ENCODE results near the gene RYR2. TPM values are rescaled to one million over a fixed set of nuclear protein-coding genes. Genes with fewer than 3 reads are reported as not detected.
"Not testable (repeated sequence)": the region's sequence is repeated elsewhere in the genome, so short reads cannot be mapped to it uniquely, and the experiment has no call there.

RYR2 gene
- total RNA-seq, 2 experiments from 2014 or later = not detected

DNA sequence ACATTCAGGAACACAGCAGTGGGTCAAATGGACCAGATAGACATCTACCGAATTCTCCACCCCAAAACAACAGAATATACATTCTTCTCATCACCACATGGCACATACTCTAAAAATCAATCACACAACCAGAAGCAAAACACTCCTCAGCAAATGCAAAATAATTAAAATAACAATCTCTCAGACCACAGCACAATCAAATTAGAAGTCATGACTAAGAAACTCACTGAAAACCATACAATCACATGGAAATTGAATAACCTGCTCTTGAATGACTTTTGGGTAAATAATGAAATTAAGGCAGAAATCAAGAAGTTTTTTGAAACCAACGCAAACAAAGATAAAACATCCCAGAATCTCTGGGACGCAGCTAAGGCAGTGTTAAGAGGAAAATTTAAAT is 799.5 kb downstream of the RYR2 start:
- H3K4me3 ChIP-seq (ENCODE audit: low read depth, low read length, poor library complexity, severe bottlenecking) = no peak overlapping the region
- H3K79me2 ChIP-seq (ENCODE audit: insufficient read depth, low read depth, low read length) = no peaks in the 10 kb centered on the region
- no peaks in the 10 kb centered on the region for H4K20me1 ChIP-seq (ENCODE audit: insufficient read depth, low read length)
- H2AFZ ChIP-seq (ENCODE audit: low read length) = no peak overlapping the region
- no TSS peak for BruUV-seq (replicated peaks)
- no peak overlapping the region for H3K4me2 ChIP-seq (ENCODE audit: low read length)
- H3K4me1 ChIP-seq (ENCODE audit: insufficient read depth, low read length, poor library complexity, severe bottlenecking) = no peaks in the 10 kb centered on the region
- H3K9me2 ChIP-seq (ENCODE audit: insufficient read depth, low read length) = no peaks in the 10 kb centered on the region
- no peaks in the 10 kb centered on the region for H3K9me3 ChIP-seq (ENCODE audit: low read length)
- H3K36me3 ChIP-seq (ENCODE audit: insufficient read depth, low read length) = no peaks in the 10 kb centered on the region
- POLR2A ChIA-PET = no interaction called here
- intact Hi-C loops (cut with micrococcal nuclease; ENCODE audit: unreplicated experiment) = no loop called here
- no peak for TF ChIP-seq EZH2phosphoT487 (IDR thresholded peaks at IDR 0.05; ENCODE audit: borderline replicate concordance, low read depth, low read length)
- TF ChIP-seq, protein P1, sequence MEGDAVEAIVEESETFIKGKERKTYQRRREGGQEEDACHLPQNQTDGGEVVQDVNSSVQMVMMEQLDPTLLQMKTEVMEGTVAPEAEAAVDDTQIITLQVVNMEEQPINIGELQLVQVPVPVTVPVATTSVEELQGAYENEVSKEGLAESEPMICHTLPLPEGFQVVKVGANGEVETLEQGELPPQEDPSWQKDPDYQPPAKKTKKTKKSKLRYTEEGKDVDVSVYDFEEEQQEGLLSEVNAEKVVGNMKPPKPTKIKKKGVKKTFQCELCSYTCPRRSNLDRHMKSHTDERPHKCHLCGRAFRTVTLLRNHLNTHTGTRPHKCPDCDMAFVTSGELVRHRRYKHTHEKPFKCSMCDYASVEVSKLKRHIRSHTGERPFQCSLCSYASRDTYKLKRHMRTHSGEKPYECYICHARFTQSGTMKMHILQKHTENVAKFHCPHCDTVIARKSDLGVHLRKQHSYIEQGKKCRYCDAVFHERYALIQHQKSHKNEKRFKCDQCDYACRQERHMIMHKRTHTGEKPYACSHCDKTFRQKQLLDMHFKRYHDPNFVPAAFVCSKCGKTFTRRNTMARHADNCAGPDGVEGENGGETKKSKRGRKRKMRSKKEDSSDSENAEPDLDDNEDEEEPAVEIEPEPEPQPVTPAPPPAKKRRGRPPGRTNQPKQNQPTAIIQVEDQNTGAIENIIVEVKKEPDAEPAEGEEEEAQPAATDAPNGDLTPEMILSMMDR (conservative IDR thresholded peaks at IDR 0.05; ENCODE audit: low read length) = no peak
- H3K27ac ChIP-seq (ENCODE audit: low read depth, low read length, poor library complexity, severe bottlenecking) = no peak overlapping the region
- CTCF ChIA-PET (ENCODE audit: unreplicated experiment) = no interaction called here
- DNase-seq (ENCODE audit: low spot score) = no peak

DNA sequence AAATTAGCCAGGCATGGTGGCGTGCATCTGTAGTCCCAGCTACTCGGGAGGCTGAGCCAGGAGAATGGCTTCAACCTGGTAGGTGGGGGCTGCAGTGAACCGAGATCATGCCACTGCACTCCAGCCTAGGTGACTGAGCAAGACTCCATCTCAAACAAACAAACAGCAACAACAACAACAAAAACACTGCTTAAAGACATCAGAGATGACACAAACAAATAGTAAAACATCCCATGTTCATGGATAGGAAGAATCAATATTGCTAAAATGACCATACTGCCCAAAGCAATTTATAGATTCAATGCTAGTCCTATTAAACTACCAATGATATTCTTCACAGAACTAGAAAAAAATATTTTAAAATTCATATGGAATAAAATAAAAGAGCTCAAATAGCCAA is 801.5 kb downstream of the RYR2 start:
- H3K9me2 ChIP-seq (ENCODE audit: insufficient read depth, low read length); H4K20me1 ChIP-seq (ENCODE audit: insufficient read depth, low read length); H3K4me2 ChIP-seq (ENCODE audit: low read length); H2AFZ ChIP-seq (ENCODE audit: low read length); H3K79me2 ChIP-seq (ENCODE audit: insufficient read depth, low read depth, low read length); H3K36me3 ChIP-seq (ENCODE audit: insufficient read depth, low read length); H3K27ac ChIP-seq (ENCODE audit: low read depth, low read length, poor library complexity, severe bottlenecking); H3K4me1 ChIP-seq (ENCODE audit: insufficient read depth, low read length, poor library complexity, severe bottlenecking); BruUV-seq (replicated peaks); H3K4me3 ChIP-seq (ENCODE audit: low read depth, low read length, poor library complexity, severe bottlenecking); CTCF ChIA-PET (ENCODE audit: unreplicated experiment); DNase-seq (ENCODE audit: low spot score); intact Hi-C loops (cut with micrococcal nuclease; ENCODE audit: unreplicated experiment); POLR2A ChIA-PET; H3K9me3 ChIP-seq (ENCODE audit: low read length): not testable (repeated sequence)

DNA sequence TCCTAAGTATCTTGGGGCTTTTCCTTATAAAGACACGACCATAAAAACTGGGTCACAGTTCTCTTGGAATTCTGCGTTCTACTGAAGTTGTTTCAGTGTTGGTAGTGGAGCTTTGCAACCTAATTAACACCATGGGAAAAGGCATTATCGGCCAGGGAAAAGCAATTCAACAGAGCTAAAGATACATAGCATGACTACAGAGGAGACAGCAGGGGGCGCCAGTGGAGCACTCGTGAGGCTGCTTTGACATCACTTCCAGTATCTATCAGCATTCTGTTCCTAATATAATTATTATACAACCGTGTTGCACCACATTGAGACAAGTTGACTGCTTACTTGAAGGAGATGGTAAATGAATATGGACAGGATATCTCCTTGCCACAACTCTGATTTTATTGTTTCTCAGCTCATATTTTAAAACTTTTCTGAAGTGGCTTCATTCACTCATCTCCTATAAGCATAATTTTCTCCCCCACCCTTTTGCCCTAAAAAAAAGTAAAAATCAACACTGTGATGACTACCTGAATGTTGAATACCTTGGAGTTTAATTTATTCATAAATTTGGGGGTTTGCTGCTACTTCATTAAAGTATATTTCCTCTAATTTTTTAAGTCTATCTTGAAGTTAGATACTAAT is 809.3 kb downstream of the RYR2 start:
- H3K9me2 ChIP-seq (ENCODE audit: insufficient read depth, low read length) = no peaks in the 10 kb centered on the region
- no peak overlapping the region for H3K4me3 ChIP-seq (ENCODE audit: low read depth, low read length, poor library complexity, severe bottlenecking)
- intact Hi-C loops (cut with micrococcal nuclease; ENCODE audit: unreplicated experiment) = no loop called here
- no peak overlapping the region for H2AFZ ChIP-seq (ENCODE audit: low read length)
- H3K27ac ChIP-seq (ENCODE audit: low read depth, low read length, poor library complexity, severe bottlenecking) = no peak overlapping the region
- H3K79me2 ChIP-seq (ENCODE audit: insufficient read depth, low read depth, low read length) = no peaks in the 10 kb centered on the region
- TF ChIP-seq EZH2phosphoT487 (IDR thresholded peaks at IDR 0.05; ENCODE audit: borderline replicate concordance, low read depth, low read length) = no peak
- TF ChIP-seq, protein P1 (conservative IDR thresholded peaks at IDR 0.05; ENCODE audit: low read length) = peak; percentile 83
- DNase-seq (ENCODE audit: low spot score) = peak; percentile 24
- POLR2A ChIA-PET = no interaction called here
- no TSS peak for BruUV-seq (replicated peaks)
- no peaks in the 10 kb centered on the region for H4K20me1 ChIP-seq (ENCODE audit: insufficient read depth, low read length)
- H3K36me3 ChIP-seq (ENCODE audit: insufficient read depth, low read length) = no peaks in the 10 kb centered on the region
- CTCF ChIA-PET (ENCODE audit: unreplicated experiment) = no interaction called here
- no peak overlapping the region for H3K4me2 ChIP-seq (ENCODE audit: low read length)
- no peaks in the 10 kb centered on the region for H3K4me1 ChIP-seq (ENCODE audit: insufficient read depth, low read length, poor library complexity, severe bottlenecking)
- no peaks in the 10 kb centered on the region for H3K9me3 ChIP-seq (ENCODE audit: low read length)
